Colon (tissue), 2 donors: ENCODE data around the gene POP7.

Source experiments
- FAIRE-seq: peaks from 2 replicates; lab custom pipeline; 2012; peaks lifted over from hg19 to GRCh38; lab: Jason Lieb, UNC
- donor health status: control.
- donor health status: control.

Gene POP7

DNA sequence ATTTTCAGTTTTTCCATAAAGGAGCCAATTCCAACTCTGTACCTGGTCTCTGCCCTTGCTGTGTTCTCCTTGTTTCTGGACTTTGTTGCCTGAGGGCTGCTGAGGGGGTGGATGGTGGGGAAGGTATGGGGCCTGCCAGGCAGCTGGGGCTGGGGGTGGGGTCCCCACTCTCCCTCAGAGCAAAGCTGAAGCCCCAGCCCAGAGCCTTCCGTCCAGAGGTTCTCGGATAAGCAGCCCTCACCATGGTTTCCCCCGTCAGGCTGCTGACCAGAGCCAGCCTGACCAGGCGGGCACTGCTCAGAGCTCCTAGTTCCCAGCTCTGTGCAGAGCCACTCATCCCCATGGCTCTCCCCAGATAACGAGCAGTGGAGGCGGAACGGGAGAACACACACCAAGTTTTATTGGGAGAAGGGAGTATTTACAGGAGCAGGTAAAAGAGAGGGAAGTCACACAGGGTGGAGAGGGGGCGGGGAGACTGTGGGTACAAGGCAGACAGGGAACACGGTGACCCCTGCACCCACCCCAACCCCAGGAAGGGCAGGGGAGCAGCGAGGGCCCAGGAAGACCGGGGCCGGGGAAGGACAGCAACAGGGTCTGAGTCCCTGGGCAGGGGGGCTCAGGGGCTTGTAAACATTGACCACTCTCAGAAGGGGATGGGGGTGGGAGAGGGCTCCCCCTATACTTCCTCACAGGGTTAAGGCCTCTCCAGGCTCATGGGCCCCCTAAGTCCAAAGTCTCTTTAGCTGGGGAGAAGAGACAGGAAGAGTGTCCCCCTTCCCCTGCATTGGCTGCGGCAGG lies 26.6 kb upstream of the POP7 start:
- FAIRE-seq, result no peak

DNA sequence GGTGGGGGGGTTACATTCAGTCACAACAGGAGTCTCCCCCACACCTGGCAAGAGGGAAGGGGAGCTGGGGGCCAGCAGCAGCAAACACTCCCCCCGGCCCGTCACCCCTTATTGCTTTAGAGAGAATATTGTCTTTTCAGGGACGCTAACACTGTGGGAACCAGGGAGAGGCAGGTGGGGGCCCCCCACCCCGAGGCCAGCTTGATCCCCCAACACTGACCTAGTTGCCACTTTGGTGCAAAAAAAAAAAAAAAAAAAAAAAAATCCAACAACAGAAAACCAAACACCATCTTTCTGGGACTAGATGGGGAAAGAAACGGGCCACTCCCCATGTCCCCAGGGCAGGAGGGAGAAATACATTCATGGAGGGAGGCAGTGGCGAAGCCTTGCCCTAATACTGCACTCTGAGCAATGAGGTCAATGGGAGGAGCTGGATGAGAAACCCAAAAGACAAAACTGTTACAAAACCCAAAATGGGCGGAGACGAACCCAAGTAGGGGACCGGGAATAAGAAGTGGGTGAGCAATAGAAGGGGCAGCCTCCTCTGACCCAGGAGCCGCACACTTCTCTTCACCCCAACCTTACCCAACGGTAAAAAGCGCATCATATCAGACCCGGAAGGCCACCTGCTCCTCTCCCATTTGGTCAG lies 25.9 kb upstream of the POP7 start:
- no peak for FAIRE-seq

DNA sequence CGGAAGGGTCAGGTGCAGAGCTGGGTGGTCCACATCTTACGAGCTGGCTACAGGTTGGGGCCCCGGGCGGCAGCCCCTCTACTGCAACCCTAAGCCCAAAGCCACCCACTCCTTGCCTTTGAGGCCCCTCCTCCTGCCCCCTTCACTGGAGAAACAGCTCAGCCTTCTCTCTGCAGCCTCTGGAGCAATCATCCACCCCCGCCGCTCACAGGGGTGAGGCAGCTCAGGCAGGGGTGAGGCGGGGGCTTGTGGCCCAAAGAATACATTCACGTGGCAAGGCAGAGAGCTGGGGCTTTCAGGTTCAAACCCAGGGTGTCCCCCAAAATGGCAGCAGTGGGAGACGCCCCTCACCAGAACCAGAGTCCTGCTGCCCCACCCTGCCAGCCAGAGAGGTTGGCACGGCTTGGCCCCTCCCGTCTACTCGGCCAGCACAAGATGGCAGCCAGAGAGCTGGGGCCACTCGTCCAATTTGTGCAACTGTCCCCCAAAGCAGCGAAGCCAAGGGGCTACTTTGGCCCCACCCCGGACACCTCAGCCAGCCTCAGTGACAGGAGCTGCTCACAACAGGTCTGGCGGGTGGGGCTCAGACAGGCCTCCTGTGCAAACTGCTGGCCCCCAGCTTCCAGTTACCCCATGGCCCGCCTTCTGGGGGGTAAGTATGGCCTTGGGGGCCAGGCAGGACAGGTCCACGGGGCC lies 25.2 kb upstream of the POP7 start:
- no peak for FAIRE-seq

DNA sequence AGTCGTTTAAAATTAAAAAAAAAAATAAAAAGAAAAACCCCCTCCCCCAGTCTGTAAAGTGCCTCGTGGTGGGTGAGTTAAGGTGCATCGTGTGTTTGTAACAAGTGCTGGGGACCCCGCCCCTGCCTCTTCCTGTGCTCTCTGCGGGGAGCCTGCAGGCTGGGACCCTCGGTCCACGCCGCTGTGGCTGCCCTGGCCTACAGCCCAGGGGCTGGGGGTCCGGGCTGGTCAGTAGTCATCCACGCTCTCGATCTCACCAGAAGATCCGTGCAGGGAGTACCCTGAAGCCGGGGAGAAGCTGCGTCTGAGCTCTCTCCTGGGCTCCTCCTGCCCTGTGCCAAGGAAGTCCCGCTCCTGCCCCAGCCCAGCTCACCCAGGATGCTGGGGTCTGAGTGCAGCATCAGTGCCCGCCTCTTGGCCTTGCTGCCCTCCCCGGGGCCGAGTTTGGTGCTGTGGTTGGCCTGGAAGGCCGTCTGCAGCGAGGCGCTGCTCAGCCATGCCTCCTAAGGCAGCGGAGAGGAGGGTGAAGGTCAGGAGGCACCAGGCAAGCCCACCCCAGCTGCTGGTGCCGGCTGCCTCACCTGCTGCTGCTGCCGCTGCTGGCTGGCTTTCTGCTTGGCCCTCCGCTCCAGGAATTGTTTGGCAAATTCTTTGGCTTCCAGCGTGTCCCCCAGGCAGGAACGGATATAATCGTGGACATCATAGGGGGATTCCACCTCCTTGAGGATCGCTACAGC lies 24.3 kb upstream of the POP7 start:
- FAIRE-seq, result no peak

DNA sequence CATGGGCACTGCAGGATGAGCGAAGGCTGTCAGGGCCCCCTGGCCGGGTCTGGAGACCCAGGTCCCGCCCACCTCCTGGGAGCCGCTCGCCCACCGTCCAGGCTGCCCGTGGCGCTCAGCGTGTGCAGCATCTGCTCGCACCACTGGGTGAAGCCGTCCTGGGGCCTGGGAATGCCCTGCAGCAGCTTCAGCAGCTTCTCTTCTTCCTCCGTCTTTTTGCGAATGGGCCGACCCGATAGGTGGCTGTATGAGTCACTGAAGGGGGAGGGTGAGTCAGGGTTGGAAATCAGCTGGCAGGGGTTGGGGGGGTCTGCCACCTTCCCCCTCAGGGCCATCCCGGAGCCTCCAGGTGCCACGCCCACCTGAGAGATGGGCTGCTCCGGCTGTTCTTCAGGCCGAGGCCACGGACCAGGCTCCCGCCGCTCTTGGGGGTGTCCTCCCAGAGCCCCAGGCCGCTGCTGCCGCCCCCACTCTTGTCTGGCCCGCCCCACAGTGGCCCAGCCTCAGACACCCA lies 23.6 kb upstream of the POP7 start:
- no peak for FAIRE-seq

DNA sequence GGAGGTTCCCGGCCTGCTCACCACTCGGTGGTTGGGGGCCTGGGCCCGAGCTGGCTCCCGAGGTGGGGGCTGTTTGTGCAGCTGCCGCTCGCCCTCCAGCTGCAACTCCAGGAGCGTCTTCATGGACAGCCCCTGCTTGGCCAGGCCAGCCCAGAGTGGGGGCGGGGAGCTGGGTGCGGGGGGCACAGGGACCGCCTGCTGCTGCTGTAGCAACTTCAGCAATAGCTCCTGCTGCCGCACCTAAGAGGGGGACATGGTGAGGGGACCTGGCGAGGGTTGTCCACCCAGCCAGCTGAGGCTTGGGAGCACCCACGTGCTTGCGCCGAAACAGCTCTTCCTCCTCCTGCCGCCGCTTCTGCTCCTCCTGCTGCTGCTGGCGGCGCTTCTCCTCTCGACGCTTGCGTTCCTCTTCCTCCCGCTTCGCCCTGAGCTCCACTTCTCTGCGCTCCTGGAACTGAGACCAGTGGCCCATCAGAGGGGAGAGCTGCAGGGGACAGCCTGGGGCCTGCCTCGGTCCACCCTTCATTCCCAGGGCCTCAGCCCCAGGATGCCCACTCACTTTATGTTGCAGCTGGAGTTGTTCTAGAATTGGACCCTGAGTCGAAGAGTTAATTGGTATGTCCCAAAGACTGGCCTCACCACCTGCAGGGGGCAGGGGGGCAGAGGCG lies 22.8 kb upstream of the POP7 start:
- FAIRE-seq, result no peak

DNA sequence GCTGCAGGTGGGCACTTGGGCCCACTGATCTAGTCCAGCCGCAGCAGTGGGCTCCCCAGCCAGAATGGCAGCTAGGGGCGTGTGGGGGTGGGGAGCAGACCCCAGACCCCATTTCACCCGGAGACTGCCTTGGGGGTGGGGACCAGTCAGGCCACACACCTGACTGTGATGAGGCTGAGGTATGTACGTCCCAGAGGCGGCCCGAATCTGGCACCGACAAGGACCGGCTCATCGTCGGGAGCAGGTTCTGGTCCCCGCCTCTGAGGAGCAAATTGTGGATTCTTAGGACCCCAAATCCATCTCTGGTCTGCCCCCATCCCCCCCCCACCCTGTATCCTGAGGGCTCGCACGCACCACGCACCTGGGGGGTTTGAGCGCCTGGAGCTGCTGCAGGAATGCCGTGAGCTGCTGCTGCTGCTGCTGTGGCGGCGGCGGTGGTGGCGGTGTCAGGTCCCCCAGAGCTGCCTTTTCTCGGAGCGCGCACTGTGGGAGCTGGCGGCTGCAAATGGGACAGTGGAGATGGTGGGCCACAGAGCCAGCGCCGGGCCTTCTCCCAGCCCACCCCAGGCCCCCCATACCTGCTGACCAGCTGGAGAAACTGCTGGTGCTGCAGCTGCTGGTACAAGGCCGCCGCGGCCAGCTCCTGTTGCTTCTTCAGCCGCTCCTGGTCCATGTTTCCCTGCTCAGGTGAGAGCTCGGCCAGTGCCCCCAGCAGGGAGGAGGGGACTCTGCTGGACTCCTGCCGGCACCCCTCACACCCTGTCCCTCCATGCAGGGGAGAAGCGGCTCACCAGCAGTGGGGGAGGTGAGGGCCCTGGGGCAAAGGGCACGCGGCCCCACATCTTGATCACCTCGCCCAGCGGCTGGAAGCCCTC lies 22.0 kb upstream of the POP7 start:
- FAIRE-seq, result no peak

DNA sequence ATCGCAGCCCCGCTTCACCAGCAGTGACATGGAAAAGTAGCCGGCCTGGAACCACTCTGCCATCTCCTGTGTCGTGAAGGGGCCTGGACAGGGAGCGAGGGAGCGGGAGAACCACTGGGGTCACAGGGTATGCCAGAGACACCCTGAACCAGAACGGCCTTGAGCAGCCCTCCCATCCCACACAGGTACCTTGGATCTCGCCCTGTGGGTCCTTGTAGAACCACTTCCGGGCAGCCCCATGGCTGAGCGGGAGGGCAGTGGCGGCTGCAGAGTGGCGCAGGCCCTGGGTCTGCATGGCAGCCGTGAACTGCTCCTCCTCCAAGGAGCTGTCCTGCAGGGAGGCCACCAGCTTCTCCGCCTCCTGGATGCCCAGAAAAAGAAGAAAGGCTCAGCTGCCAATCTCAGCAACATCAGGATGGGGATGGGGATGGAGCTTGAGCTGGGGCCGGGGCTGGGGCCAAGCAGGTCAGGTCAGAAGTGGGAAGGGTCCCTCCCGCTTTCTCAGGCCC lies 21.3 kb upstream of the POP7 start:
- no peak for FAIRE-seq

DNA sequence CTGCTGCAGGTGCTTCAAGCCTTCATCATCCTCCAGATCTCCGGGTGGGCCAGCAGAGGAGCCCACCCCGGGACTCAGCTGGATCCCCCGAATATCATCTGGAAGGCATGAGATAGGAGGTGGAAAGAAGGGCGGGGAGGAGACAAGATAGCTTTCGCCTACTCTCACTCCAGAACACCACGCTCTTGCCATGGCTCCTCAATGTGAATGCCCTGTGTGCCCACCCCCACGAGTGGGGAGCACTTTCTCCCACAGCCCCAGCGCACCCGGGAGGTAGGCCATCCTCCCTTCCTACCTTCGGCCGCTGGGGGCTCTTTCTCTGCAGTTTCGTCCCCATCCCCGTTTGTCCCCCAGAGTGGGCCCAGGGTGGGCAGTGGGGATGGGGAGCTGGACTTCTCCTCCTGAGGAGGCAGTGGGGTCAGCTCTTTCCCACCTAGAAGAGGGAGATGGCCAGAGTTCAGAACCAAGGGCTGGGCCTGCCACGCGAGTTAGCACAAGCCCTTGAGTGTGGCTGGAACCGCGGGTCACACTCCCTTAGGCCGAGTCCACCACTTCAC lies 20.8 kb upstream of the POP7 start:
- no peak for FAIRE-seq

DNA sequence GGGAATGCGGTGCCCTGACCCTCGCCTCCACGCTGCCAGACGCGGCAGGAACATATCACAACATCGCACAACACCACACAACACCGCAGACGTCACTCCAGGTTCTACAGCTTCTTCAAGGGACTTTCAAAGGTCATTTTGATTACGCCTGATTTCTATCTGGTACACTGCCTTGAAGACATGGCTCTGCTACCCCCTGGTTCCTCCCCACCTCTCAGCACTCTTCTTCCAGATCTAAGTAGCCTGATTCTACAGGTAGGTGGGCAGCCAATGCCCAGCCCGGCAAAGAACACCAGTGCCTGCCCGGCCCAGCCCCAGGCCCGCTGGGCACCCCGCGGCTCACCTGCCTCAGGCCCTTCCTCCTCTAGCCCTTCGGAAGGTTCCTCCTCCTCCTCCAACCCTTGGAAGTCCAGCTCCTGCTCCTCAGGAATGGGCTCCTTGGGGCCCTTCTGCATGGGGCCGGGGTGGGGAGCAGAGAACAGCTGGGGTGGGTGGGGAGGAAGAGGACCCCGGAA lies 20.2 kb upstream of the POP7 start:
- no peak for FAIRE-seq

DNA sequence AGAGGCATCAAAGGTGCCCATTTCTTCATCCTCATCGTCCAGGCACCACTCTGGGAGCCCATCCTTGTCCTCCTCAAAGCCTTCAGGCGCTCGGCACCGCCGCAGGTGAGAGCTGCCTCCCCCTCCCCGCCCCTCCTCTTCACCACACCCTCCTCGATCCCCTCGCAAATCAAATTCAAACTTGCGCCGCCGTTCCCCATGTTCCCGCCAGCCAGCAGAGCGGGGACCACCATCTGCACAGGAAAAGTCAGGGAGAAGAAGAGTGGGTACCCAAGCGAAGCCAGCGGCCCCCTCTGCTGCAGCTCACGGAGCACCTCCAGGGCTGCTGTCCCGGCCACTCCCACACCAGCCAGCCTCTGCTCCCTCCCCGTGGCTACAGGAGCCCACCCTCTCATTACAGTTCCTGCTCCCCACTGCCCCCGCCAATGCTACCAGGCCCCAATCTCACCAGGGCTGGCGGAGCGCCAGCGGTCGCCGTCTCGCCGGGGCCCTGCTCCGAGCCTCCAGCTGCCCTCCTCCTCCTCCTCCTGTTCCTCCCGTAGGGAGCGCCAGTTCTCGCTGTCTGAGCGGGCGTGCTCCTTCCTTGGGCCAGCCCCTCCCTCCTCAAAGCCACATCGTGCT lies 19.6 kb upstream of the POP7 start:
- FAIRE-seq, result no peak

DNA sequence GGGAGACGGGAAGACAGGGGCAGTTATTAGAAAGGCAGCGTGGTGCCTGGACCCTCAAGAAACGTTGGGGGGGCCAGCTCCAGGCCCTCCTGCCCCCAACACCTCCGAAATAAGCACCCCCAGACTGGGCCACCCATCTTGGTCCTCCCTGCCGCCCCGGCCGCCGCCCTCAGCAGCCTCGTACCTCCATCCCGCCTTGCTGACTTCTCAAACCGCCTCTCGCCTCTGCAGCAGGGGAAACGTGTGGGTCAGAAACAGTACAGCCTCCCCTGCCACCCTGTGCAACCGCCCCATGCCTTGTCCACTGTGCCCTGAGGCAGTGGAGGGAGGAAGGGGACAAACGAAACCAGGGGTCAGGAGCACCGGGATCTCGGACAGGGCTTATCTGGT lies 19.1 kb upstream of the POP7 start:
- FAIRE-seq, result no peak

DNA sequence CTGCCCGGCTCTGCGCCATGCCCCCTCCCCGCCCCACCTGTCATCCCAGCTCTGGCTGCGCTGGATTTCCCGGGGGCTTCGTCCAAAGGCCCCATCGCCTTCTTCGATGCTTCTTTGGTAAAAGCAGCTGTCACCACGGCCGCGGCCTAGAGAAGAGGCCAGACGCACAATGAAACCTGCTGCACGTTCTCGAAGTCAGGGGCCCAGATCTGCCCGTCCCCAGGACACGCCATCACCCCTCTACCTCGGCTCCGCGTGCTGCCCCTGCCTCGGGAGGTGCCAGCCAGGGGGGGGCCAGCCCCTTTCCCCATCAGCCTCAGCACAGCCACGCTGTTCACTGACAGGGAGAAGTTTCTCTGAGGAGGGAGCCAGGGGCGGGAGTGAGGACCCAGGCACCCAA lies 18.7 kb upstream of the POP7 start:
- no peak for FAIRE-seq

DNA sequence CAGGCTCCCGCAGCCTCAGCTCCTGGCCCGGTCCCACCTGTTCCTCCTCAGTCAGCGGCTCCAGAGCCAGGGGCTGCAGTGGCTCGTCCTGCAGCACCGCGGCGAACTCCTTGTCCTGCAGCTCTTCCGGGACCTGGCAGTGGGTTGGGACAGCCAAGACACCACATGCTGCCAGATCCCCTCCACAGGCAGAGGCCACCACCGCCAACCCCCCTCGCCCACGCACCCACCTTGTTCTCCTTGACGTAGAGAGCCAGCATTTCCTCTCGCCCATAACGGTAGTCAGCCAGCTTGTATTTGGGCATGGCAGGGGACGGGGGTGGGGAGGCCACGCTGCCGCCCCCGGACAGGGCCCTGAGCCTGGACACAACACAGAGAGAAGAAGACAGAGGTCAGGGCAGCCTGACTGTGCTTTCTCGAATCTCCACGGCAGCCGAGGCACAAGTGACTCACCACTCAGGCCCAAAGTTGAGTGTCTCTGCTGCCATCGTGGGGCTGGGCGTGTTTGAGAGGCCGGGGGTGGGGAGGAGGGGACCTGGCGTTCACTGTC lies 18.1 kb upstream of the POP7 start:
- FAIRE-seq, result no peak

DNA sequence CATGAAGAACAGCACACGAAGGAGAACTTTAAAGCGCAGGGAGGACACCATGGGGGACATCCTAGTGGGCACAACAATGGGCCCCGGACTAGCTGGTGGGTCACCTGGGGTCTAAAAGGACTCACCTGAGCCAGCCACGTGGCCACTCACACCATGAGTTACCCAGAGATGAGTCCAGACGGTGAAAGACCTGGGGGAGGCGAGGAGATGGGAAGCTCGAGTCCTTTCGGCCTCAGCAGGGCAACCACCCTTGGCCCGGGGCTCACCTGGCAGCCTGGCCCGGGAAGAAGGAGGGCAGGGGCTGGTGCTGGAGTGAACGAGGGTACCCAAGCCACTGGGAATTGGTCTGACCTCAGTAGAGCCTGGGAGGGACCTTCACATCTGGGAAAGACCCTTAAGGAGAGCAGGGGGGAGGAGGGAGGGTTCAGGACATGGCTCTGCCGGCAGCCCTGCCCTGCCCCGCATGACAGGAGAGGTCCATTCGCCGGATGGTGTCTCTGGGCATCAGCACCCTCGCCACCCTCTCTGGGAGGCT lies 17.5 kb upstream of the POP7 start:
- FAIRE-seq, result no peak

DNA sequence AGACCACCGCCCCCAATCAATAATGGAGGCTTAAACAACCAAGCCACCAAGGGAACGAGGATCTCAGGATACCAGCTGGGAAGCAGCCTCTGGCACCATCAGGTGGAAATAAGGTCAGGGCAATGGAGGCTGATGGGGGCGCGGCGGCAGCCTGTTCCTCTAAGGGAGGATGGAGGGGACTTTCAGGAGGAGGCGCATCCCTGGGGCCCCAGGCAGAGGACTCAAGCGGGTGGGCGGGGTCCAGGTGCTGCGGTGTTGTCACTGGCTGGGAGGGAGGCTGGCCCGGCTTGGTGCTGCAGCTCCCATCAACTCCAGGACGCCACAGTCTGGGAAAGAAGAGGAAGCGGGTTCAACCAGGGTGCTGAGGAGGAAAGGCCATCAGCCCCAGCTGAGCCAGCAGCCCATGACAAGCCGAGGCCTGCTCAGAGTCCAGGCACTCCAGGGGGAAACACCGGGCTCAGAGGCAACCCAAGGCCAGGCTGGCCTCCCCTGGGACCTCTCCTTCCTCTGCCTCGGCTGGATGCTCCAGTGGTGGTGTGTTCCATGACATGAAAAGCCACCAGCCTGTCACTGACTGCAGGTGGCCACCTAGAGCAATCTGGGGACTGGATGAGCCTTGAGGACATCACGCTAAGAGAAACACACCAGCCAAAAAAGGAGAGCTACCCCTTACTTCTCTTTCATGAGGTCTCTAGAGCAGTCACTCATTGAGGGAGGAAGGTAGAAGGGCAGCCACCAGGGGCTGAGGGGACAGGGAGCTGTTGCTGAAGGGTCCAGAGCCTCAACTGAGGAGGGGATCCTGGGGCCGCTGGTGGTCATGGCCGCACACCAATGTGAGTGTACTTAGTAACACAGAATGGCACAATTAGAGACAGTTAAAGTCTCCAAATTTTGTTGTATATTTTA lies 16.4 kb upstream of the POP7 start:
- no peak for FAIRE-seq

DNA sequence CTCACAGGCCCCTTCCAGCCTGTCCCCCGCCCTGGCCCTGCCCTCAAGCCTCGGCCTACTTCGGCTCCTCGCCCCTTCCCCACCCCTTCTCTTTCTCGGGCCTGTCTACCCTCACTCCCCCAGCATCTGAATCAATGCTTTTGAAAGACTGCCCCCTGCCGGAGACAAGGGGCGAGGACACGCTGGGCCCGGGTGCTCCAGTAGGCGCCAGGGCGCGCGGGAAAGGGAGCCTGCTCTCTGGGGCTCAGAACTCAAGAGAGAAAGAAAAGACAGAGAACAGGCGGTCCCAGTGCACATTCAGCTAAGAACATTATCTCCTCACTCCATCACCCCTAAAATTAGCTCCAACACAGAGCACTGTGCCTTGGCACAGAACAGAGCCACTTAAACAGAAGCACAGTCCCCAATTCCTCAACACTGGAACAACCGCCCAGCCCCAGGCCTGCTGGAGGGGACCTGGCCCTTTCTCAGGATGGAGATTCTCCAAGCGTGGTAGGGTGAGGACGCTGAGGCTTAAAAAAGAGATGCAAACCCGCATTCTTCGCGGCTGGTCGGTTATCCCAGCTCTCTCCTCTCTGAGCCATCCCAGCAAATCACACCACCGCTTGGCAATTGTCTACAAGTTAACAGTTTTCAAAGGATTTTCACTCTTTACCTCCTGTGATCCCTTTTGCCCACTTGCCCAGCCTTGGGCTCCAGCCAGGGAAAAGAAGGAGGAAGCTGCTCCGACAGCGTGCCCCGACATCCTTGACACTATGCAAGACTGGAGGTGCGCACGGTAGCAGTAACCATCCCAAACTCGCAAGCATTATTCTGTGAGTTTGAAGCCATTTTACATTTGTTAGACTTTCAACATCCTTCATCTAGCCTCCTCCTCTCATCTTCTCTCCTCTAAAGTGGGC lies 14.0 kb upstream of the POP7 start:
- FAIRE-seq, result no peak
